Measurements from ENCODE around the gene TBX6.

Gene TBX6

GRCh38 chr16:30088832-30089624, 2.7 kb downstream of the TBX6 start:
- POLR2A ChIA-PET: interaction anchor here (1.0 to 7.9 kb wide), 6 partner anchors 10 to 40 kb away, joined by 3 to 155 read pairs (median 4); partner anchors contain the start of genes ALDOA and PPP4C
- DNase-seq (ENCODE audit: extremely low spot score): no peak
- TF ChIP-seq SP1 (IDR thresholded peaks at IDR 0.05): no peak
- no peak for TF ChIP-seq L3MBTL2 (conservative IDR thresholded peaks at IDR 0.05)
- TF ChIP-seq ARNT (IDR thresholded peaks at IDR 0.05): no peak
- no peak for TF ChIP-seq NFRKB (IDR thresholded peaks at IDR 0.05)
- no peak for TF ChIP-seq FOXK2 (IDR thresholded peaks at IDR 0.05)
- no peak for TF ChIP-seq FOXA1 (IDR thresholded peaks at IDR 0.05)
- TF ChIP-seq ZNF384 (IDR thresholded peaks at IDR 0.05): no peak
- TF ChIP-seq ELF4 (IDR thresholded peaks at IDR 0.05): no peak
- TF ChIP-seq TARDBP (IDR thresholded peaks at IDR 0.05): no peak
- TF ChIP-seq CTBP1 (IDR thresholded peaks at IDR 0.05; ENCODE audit: borderline replicate concordance): no peak
- TF ChIP-seq BHLHE40 (IDR thresholded peaks at IDR 0.05; ENCODE audit: borderline replicate concordance): no peak
- TF ChIP-seq HDGF (IDR thresholded peaks at IDR 0.05; ENCODE audit: borderline replicate concordance): no peak
- CTCF ChIA-PET: interaction anchor here (1.4 kb wide), 1 partner anchor 23 kb away, joined by 4 read pairs; no protein-coding TSS in a partner anchor

- TF ChIP-seq TARDBP (IDR thresholded peaks at IDR 0.05): no peak
- TF ChIP-seq ELF4 (IDR thresholded peaks at IDR 0.05): no peak
- no peak for TF ChIP-seq FOXA1 (IDR thresholded peaks at IDR 0.05)
- TF ChIP-seq SP1 (IDR thresholded peaks at IDR 0.05): no peak
- no peak for TF ChIP-seq LEF1 (IDR thresholded peaks at IDR 0.05; ENCODE audit: borderline replicate concordance)
- TF ChIP-seq L3MBTL2 (conservative IDR thresholded peaks at IDR 0.05): no peak
- TF ChIP-seq HDGF (IDR thresholded peaks at IDR 0.05; ENCODE audit: borderline replicate concordance): no peak
- no peak for TF ChIP-seq SUZ12 (IDR thresholded peaks at IDR 0.05)
- no peak for TF ChIP-seq PKNOX1 (IDR thresholded peaks at IDR 0.05)
- no peak for TF ChIP-seq CTBP1 (IDR thresholded peaks at IDR 0.05; ENCODE audit: borderline replicate concordance)
- TF ChIP-seq ZNF384 (IDR thresholded peaks at IDR 0.05): no peak
- no peak for TF ChIP-seq BHLHE40 (IDR thresholded peaks at IDR 0.05; ENCODE audit: borderline replicate concordance)
- no peak for TF ChIP-seq NFRKB (IDR thresholded peaks at IDR 0.05)
- no peak for TF ChIP-seq FOXM1 (IDR thresholded peaks at IDR 0.05; ENCODE audit: borderline replicate concordance)
- no peak for DNase-seq (ENCODE audit: extremely low spot score)
- CTCF ChIA-PET: interaction anchor here (1.0 kb wide), 1 partner anchor 23 kb away, joined by 3 read pairs; no protein-coding TSS in a partner anchor
- POLR2A ChIA-PET: interaction anchor here (1.0 to 1.4 kb wide), 4 partner anchors 12 to 30 kb away, joined by 3 to 5 read pairs (median 4); partner anchors contain the start of genes ALDOA and PPP4C
These were observed 3.4 kb downstream of the TBX6 start for GRCh38 chr16:30088237-30088831.

DNA sequence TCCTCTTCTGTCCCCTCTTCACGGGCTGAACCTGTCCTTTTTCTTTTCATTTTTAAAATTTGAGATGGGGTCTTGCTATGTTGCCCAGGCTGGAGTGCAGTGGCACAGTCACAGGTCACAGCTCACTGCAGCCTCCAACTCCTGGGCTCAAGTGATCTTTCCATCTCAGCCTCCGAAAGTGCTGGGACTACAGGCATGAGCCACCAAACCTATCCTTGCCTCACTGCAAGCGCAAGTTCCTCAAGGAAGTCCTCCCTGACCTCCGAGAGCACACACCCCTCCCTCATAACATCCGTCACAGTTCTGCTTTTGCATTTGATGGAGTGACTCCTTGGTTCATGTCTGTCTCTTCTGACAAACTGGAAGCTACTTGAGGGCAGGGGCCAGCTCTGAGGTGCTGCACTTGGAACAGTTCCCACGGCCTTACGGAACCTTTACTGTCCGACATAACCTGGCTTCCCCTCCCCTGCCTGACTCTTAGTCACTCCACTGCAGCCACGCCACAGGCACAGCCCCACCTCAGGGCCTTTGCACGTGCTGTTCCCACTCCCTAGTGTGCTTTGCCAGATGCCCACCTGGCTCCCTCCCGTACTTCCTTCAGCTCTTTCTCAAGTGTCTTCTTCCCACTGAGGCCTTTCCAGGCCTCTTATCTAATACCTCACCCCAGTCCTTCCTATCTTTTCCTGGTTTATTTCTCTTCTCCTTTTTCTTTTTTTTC, 4.4 kb downstream of the TBX6 start:
- DNase-seq (ENCODE audit: extremely low spot score): no peak
- ChIA-PET POLR2A (interaction anchor here (1.3 to 1.4 kb wide), 2 partner anchors 12 to 22 kb away, joined by 3 read pairs; partner anchors contain the start of gene ALDOA), CTCF (interaction anchor here (0.6 to 1.0 kb wide), 2 partner anchors 24 to 333 kb away, joined by 3 to 4 read pairs; no protein-coding TSS in a partner anchor)
- TF ChIP-seq ZNF384 (IDR thresholded peaks at IDR 0.05) (peak; percentile 79), HDGF (IDR thresholded peaks at IDR 0.05; ENCODE audit: borderline replicate concordance) (no peak)

- POLR2A ChIA-PET: interaction anchor here (1.3 to 1.4 kb wide), 2 partner anchors 12 to 21 kb away, joined by 3 read pairs; partner anchors contain the start of gene ALDOA
- TF ChIP-seq PKNOX1 (IDR thresholded peaks at IDR 0.05): no peak
- TF ChIP-seq HDGF (IDR thresholded peaks at IDR 0.05; ENCODE audit: borderline replicate concordance): no peak
- no peak for TF ChIP-seq ZNF384 (IDR thresholded peaks at IDR 0.05)
- TF ChIP-seq TARDBP (IDR thresholded peaks at IDR 0.05): no peak
- TF ChIP-seq CTBP1 (IDR thresholded peaks at IDR 0.05; ENCODE audit: borderline replicate concordance): no peak
- no peak for TF ChIP-seq SUZ12 (IDR thresholded peaks at IDR 0.05)
- no peak for TF ChIP-seq LEF1 (IDR thresholded peaks at IDR 0.05; ENCODE audit: borderline replicate concordance)
- TF ChIP-seq FOXK2 (IDR thresholded peaks at IDR 0.05): no peak
- no peak for TF ChIP-seq ARNT (IDR thresholded peaks at IDR 0.05)
- TF ChIP-seq SP1 (IDR thresholded peaks at IDR 0.05): no peak
- no peak for TF ChIP-seq ELF4 (IDR thresholded peaks at IDR 0.05)
- no peak for TF ChIP-seq NFRKB (IDR thresholded peaks at IDR 0.05)
- no peak for TF ChIP-seq BHLHE40 (IDR thresholded peaks at IDR 0.05; ENCODE audit: borderline replicate concordance)
- no peak for TF ChIP-seq FOXA1 (IDR thresholded peaks at IDR 0.05)
- TF ChIP-seq FOXM1 (IDR thresholded peaks at IDR 0.05; ENCODE audit: borderline replicate concordance): no peak
- TF ChIP-seq L3MBTL2 (conservative IDR thresholded peaks at IDR 0.05): no peak
- CTCF ChIA-PET: no interaction called here
- DNase-seq (ENCODE audit: extremely low spot score): no peak
These were observed 5.2 kb downstream of the TBX6 start for GRCh38 chr16:30086291-30087140.

GRCh38 chr16:30085820-30086219, 5.9 kb downstream of the TBX6 start:
- POLR2A ChIA-PET: no interaction called here

More at GRCh38 chr16:30085820-30086219, 5.9 kb downstream of the TBX6 start:
- TF ChIP-seq L3MBTL2 (conservative IDR thresholded peaks at IDR 0.05) (no peak), HDGF (IDR thresholded peaks at IDR 0.05; ENCODE audit: borderline replicate concordance) (no peak), ZNF384 (IDR thresholded peaks at IDR 0.05) (no peak), ARNT (IDR thresholded peaks at IDR 0.05) (no peak), PKNOX1 (IDR thresholded peaks at IDR 0.05) (no peak), FOXM1 (IDR thresholded peaks at IDR 0.05; ENCODE audit: borderline replicate concordance) (no peak), SUZ12 (IDR thresholded peaks at IDR 0.05) (no peak), LEF1 (IDR thresholded peaks at IDR 0.05; ENCODE audit: borderline replicate concordance) (no peak), CTBP1 (IDR thresholded peaks at IDR 0.05; ENCODE audit: borderline replicate concordance) (no peak), NFRKB (IDR thresholded peaks at IDR 0.05) (no peak)
- no peak for DNase-seq (ENCODE audit: extremely low spot score)
- CTCF ChIA-PET: no interaction called here
